ENCODE results near the gene PRR19. TPM values are rescaled to one million over a fixed set of nuclear protein-coding genes. Genes with fewer than 3 reads are reported as not detected.
A peak's percentile ranks its signal among the peaks of the same experiment; 100 is the strongest.

The PRR19 gene
- total RNA-seq, 1 experiment from 2014 or later: 3.2 TPM

DNA sequence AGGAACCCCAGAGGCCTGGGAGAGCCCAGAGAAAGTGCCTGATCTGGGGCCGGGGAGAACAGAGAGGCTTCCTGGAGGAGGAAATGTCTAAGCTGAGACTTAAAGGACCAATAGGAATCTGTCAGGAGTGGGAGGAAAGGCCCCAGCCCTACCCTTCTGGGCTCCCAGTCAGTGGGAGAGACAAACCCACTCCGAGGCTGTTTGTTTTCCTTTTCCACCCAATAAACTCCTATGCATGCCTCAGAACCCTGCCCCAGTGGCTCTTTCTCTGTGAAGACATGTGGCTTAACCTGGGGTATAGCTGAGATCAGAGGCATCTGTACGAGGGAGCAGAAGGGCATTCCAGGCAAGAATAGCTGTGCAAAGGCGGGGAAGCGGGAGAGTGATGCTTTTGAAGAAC is 25.4 kb downstream of the PRR19 start:
- no peaks in the 10 kb centered on the region; the same call in 1 of the 2 replicates for H3K4me1 ChIP-seq (ENCODE audit: insufficient read depth, low read length)
- H2BK15ac ChIP-seq (ENCODE audit: low read depth, low read length): no peak overlapping the region
- H3K9me3 ChIP-seq (ENCODE audit: control insufficient read depth, low read depth, low read length): no peaks in the 10 kb centered on the region
- no peak overlapping the region for H3K9ac ChIP-seq (ENCODE audit: extremely low read depth, insufficient read length, low read length)
- H3K23me2 ChIP-seq (ENCODE audit: insufficient read length, low read depth, low read length, poor library complexity, severe bottlenecking): peaks cover 19% of the 10 kb centered on the region
- no peak overlapping the region for H3K4ac ChIP-seq (ENCODE audit: low read depth, low read length)
- H4K91ac ChIP-seq (ENCODE audit: insufficient read length, low read depth, low read length): no peak overlapping the region
- Mint-ChIP-seq H3K36me3 (ENCODE audit: insufficient read depth in 1 of 3, low read depth in 3 of 3) (peaks cover 0 to 3% (median 0%) of the 10 kb centered on the region in 3 experiments; a peak in 2 of 7 replicates), H3K9me3 (no peaks in the 10 kb centered on the region), H3K4me1 (peaks cover 25 to 32% of the 10 kb centered on the region in 2 experiments), H3K4me3 (peak overlapping the region in 1 of 2 experiments; percentile 89; a peak in 1 of 5 replicates), H3K27ac (no peak overlapping the region), H3K27me3 (ENCODE audit: low read depth) (peaks cover 24% of the 10 kb centered on the region)
- H3K27ac ChIP-seq (ENCODE audit: insufficient read length, low read depth, low read length): no peak overlapping the region
- H4K20me1 ChIP-seq (ENCODE audit: control insufficient read depth, insufficient read depth, insufficient read length): no peaks in the 10 kb centered on the region
- H3T11ph ChIP-seq (ENCODE audit: low read length): no peak overlapping the region
- H3K27me3 ChIP-seq (ENCODE audit: insufficient read depth, low read length): no peaks in the 10 kb centered on the region
- H3K56ac ChIP-seq (ENCODE audit: insufficient read length, low read depth, low read length): no peak overlapping the region
- no peak overlapping the region for H3K14ac ChIP-seq (ENCODE audit: insufficient read depth, low read length)
- TF ChIP-seq, protein P1, sequence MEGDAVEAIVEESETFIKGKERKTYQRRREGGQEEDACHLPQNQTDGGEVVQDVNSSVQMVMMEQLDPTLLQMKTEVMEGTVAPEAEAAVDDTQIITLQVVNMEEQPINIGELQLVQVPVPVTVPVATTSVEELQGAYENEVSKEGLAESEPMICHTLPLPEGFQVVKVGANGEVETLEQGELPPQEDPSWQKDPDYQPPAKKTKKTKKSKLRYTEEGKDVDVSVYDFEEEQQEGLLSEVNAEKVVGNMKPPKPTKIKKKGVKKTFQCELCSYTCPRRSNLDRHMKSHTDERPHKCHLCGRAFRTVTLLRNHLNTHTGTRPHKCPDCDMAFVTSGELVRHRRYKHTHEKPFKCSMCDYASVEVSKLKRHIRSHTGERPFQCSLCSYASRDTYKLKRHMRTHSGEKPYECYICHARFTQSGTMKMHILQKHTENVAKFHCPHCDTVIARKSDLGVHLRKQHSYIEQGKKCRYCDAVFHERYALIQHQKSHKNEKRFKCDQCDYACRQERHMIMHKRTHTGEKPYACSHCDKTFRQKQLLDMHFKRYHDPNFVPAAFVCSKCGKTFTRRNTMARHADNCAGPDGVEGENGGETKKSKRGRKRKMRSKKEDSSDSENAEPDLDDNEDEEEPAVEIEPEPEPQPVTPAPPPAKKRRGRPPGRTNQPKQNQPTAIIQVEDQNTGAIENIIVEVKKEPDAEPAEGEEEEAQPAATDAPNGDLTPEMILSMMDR (conservative IDR thresholded peaks at IDR 0.05): no peak
- no peak overlapping the region for H2BK20ac ChIP-seq (ENCODE audit: low read depth, low read length, poor library complexity, severe bottlenecking)
- no peak overlapping the region for H3K23ac ChIP-seq (ENCODE audit: insufficient read length, low read depth, low read length)
- H2BK5ac ChIP-seq (ENCODE audit: insufficient read length, low read length): no peak overlapping the region
- no CpG with 5 or more reads among the region's 5 CpGs for WGBS (ENCODE audit: extremely low coverage, insufficient read length, low lambda C conversion rate)
- H3K79me1 ChIP-seq (ENCODE audit: insufficient read depth, low read depth, low read length, poor library complexity, severe bottlenecking): peaks cover 11% of the 10 kb centered on the region
- no peak overlapping the region for H2AK5ac ChIP-seq (ENCODE audit: insufficient read length, low read length)
- H3K79me2 ChIP-seq (ENCODE audit: insufficient read depth, low read length): peaks cover 5% of the 10 kb centered on the region; the same call in 1 of the 2 replicates
- H4K8ac ChIP-seq (replicated peaks; ENCODE audit: insufficient read length, low read depth, low read length): no peak overlapping the region
- H4K5ac ChIP-seq (ENCODE audit: insufficient read length, low read depth, low read length): no peak overlapping the region
- H3K18ac ChIP-seq (ENCODE audit: insufficient read length, low read depth, low read length): no peak overlapping the region
- H3K4me2 ChIP-seq (ENCODE audit: insufficient read depth, insufficient read length, low read length): no peak overlapping the region
- H2BK12ac ChIP-seq (ENCODE audit: insufficient read length, low read depth, low read length): no peak overlapping the region
- no peak overlapping the region for H2BK120ac ChIP-seq (ENCODE audit: low read depth, low read length, poor library complexity, severe bottlenecking)
- DNase-seq: no peak
- H2AFZ ChIP-seq (ENCODE audit: low read length): no peak overlapping the region
